ENCODE data around the gene MTERF2. TPM values are rescaled to one million over a fixed set of nuclear protein-coding genes. Genes with fewer than 3 reads are reported as not detected.

MTERF2 gene
- polyA plus RNA-seq, 3 donors = 0.54 to 1.2 (median 0.73) TPM

GRCh38 chr12:106947461-106947860 is 39.5 kb downstream of the MTERF2 start:
- Histone ChIP-seq H3K27me3 (ENCODE audit: control insufficient read depth in 2 of 2, insufficient read depth in 2 of 2, low read length in 2 of 2) (peaks cover 39 to 72% of the 10 kb centered on the region in 2 donors), H3K36me3 (replicated peaks in 1 of 2; ENCODE audit: control insufficient read depth in 1 of 2, insufficient read depth in 2 of 2, low read length in 2 of 2) (no peaks in the 10 kb centered on the region), H3K79me2 (ENCODE audit: insufficient read depth, low read length) (no peaks in the 10 kb centered on the region), H3K4me1 (ENCODE audit: control insufficient read depth in 1 of 2, insufficient read depth in 2 of 2, low read length in 2 of 2) (no peaks in the 10 kb centered on the region), H4K20me1 (ENCODE audit: insufficient read depth, low read length) (no peaks in the 10 kb centered on the region), H3K4me2 (replicated peaks; ENCODE audit: extremely low read depth, low read length, poor library complexity, severe bottlenecking) (no peak overlapping the region), H2AFZ (ENCODE audit: insufficient read depth, low read depth, low read length, poor library complexity, severe bottlenecking) (no peak overlapping the region), H3K9me3 (replicated peaks in 1 of 2; ENCODE audit: control insufficient read depth in 1 of 2, insufficient read depth in 1 of 2, low read length in 2 of 2) (peaks cover 36 to 65% of the 10 kb centered on the region in 2 donors), H3K27ac (ENCODE audit: low read depth in 1 of 2, low read length in 2 of 2) (no peak overlapping the region), H3K4me3 (replicated peaks in 1 of 3; ENCODE audit: low read depth in 2 of 3, low read length in 3 of 3) (no peak overlapping the region), H3K9ac (ENCODE audit: insufficient read depth, low read length, poor library complexity, severe bottlenecking) (no peak overlapping the region)
- peaks cover 0 to 3% of the 10 kb centered on the region in 2 donors for H3K36me3 Mint-ChIP-seq
- H3K9me3 Mint-ChIP-seq = peaks cover 20 to 61% (median 52%) of the 10 kb centered on the region in 7 donors
- no peaks in the 10 kb centered on the region for H3K4me1 Mint-ChIP-seq
- intact Hi-C loops (cut with micrococcal nuclease) = no loop called here
- no peak overlapping the region for H3K27ac Mint-ChIP-seq
- DNase-seq = no peak
- H3K27me3 Mint-ChIP-seq (ENCODE audit: low read depth in 3 of 3) = peaks cover 44 to 86% (median 52%) of the 10 kb centered on the region in 3 donors
- H3K4me3 Mint-ChIP-seq = peak overlapping the region in 1 of 2 donors; percentile 3
- TF ChIP-seq CTCF (IDR thresholded peaks at IDR 0.05) = no peak

- peaks cover 20 to 70% (median 52%) of the 10 kb centered on the region in 7 donors for H3K9me3 Mint-ChIP-seq
- Histone ChIP-seq H3K4me1 (ENCODE audit: control insufficient read depth in 1 of 2, insufficient read depth in 2 of 2, low read length in 2 of 2) (no peaks in the 10 kb centered on the region), H3K9ac (ENCODE audit: insufficient read depth, low read length, poor library complexity, severe bottlenecking) (no peak overlapping the region), H3K9me3 (replicated peaks in 1 of 2; ENCODE audit: control insufficient read depth in 1 of 2, insufficient read depth in 1 of 2, low read length in 2 of 2) (peaks cover 36 to 65% of the 10 kb centered on the region in 2 donors), H4K20me1 (ENCODE audit: insufficient read depth, low read length) (no peaks in the 10 kb centered on the region), H3K27ac (ENCODE audit: low read depth in 1 of 2, low read length in 2 of 2) (no peak overlapping the region), H3K36me3 (replicated peaks in 1 of 2; ENCODE audit: control insufficient read depth in 1 of 2, insufficient read depth in 2 of 2, low read length in 2 of 2) (no peaks in the 10 kb centered on the region), H3K27me3 (ENCODE audit: control insufficient read depth in 2 of 2, insufficient read depth in 2 of 2, low read length in 2 of 2) (peaks cover 52 to 72% of the 10 kb centered on the region in 2 donors), H2AFZ (ENCODE audit: insufficient read depth, low read depth, low read length, poor library complexity, severe bottlenecking) (no peak overlapping the region), H3K4me3 (replicated peaks in 1 of 3; ENCODE audit: low read depth in 2 of 3, low read length in 3 of 3) (no peak overlapping the region), H3K4me2 (replicated peaks; ENCODE audit: extremely low read depth, low read length, poor library complexity, severe bottlenecking) (no peak overlapping the region), H3K79me2 (ENCODE audit: insufficient read depth, low read length) (no peaks in the 10 kb centered on the region)
- intact Hi-C loops (cut with micrococcal nuclease) = no loop called here
- DNase-seq = no peak
- no peak for TF ChIP-seq CTCF (IDR thresholded peaks at IDR 0.05)
- no CpG with 5 or more reads among the region's 1 CpG for WGBS (ENCODE audit: insufficient coverage)
- no peak overlapping the region for H3K27ac Mint-ChIP-seq
- no peak overlapping the region for H3K4me3 Mint-ChIP-seq
- peaks cover 0 to 3% of the 10 kb centered on the region in 2 donors for H3K36me3 Mint-ChIP-seq
- H3K27me3 Mint-ChIP-seq (ENCODE audit: low read depth in 3 of 3) = peaks cover 46 to 85% (median 56%) of the 10 kb centered on the region in 3 donors
- H3K4me1 Mint-ChIP-seq = no peaks in the 10 kb centered on the region
Observed at GRCh38 chr12:106945261-106945851, 41.6 kb downstream of the MTERF2 start.

All from CD14-positive monocyte (primary cell).